ENCODE measurements around the gene RGS12. TPM values are rescaled to one million over a fixed set of nuclear protein-coding genes. Genes with fewer than 3 reads are reported as not detected.

RGS12 gene
- total RNA-seq, 1 donor from 2014 or later, result 3.1 TPM

DNA sequence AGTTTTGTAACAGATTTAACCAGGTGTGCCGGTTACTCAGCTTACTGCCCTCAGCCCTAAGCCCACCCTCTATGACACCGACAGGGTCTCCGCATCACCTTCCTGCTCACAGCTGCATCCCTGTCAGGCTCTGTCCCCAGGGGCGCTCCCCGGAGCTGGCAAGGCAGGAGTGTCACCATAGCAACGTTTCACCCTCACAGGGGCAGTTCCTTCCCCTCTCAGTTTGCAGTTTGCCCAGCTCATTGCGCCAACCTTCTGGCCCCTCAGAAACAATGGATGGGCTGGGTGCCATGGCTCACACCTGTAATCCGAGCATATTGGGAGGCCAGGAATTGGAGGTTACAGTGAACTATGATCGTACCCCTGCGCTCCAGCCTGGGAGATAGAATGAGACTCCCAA is 42.6 kb downstream of the RGS12 start:
- intact Hi-C loops (cut with micrococcal nuclease), result no loop called here
- Mint-ChIP-seq H3K36me3 (ENCODE audit: low read depth) (no peaks in the 10 kb centered on the region), H3K27ac (no peak overlapping the region), H3K4me3 (no peak overlapping the region), H3K4me1 (ENCODE audit: low read depth) (no peaks in the 10 kb centered on the region), H3K27me3 (ENCODE audit: insufficient read depth) (peaks cover 2% of the 10 kb centered on the region), H3K9me3 (no peaks in the 10 kb centered on the region)
- DNase-seq (ENCODE audit: low spot score), result no peak

DNA sequence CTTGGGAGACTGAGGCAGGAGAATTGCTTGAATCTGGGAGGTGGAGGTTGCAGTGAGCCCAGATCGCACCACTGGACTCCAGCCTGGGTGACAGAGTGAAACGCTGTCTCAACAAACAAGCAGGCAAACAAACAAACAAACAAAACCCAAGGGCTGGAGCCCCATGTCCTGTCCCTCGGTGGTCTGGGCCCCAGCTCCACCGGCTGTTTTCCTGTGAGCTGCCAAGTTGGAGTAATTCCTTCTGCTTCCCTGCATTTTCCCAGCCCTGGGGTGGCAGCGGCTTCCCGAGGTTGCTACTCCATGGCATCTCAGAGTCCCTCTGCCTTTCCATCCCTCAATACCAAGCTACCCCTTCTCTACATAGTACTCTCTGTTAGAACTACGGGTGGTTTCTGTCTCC is 43.2 kb downstream of the RGS12 start:
- Mint-ChIP-seq H3K27ac (no peak overlapping the region), H3K36me3 (ENCODE audit: low read depth) (no peaks in the 10 kb centered on the region), H3K27me3 (ENCODE audit: insufficient read depth) (peaks cover 2% of the 10 kb centered on the region), H3K9me3 (no peaks in the 10 kb centered on the region), H3K4me3 (no peak overlapping the region), H3K4me1 (ENCODE audit: low read depth) (no peaks in the 10 kb centered on the region)
- DNase-seq (ENCODE audit: low spot score), result no peak
- intact Hi-C loops (cut with micrococcal nuclease), result no loop called here

DNA sequence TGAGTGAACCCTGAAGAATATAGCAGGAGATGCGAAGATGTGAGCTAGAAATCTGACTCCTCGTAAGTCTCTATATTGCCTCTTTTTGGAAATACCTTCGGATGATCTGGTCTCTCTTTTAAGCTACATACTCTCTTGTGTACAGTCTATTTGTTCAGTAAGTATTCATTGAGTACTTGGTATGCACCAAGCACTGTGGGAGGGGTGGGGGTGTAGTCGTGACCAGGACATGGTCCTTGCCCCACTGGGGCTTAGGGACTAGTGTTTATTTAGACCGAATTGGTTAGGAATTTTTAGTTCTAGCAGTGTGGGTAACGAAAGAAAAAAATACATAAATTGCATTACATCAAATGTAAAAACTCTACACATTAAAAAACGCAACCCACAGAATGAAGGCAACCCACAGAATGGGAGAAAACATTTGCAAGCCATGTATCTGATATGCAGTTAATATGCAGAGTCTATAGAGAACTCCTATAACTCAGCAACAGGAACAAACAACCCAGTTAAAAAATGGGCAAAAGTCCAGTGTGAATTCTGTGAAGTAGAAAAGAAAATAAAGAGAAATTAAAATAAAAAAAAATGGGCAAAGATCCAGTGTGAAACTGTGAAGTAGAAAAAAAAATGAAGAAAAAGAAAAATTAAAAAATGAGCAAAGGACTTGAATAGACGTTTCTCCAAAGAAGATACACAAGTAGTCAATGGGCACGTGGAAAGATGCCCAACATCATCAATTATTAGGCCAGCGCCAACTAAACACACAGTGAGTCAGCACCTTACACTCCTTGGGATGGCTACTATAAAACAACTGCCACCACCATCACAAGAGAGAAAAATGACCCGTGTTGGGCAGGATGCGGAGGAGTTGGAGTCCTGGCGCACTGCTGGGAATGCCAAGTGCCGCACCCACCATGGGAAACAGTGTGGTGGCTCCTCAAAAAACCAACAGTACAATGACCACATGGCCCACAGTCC is 43.8 kb downstream of the RGS12 start:
- no peaks in the 10 kb centered on the region for H3K9me3 Mint-ChIP-seq
- H3K4me1 Mint-ChIP-seq (ENCODE audit: low read depth), result no peaks in the 10 kb centered on the region
- intact Hi-C loops (cut with micrococcal nuclease), result no loop called here
- no peak overlapping the region for H3K4me3 Mint-ChIP-seq
- H3K27me3 Mint-ChIP-seq (ENCODE audit: insufficient read depth), result peaks cover 2% of the 10 kb centered on the region
- no peak overlapping the region for H3K27ac Mint-ChIP-seq
- DNase-seq (ENCODE audit: low spot score), result no peak
- H3K36me3 Mint-ChIP-seq (ENCODE audit: low read depth), result no peaks in the 10 kb centered on the region

DNA sequence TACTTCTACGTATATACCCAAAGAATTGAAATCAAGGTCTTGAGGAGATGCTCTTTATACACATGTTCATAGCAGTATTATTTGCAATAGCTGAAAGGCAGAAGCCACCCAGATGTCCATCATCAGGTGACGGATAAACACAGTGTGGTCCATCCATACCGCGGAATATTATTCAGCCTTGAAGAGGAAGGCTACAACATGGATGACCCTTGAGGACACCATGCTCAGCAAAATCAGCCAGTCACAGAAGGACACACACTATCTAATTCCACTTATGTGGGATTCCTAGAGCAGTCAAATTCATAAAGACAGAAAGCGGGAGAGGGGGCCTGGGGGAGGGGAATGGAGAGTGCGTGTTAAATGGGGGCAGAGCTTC is 44.5 kb downstream of the RGS12 start:
- Mint-ChIP-seq H3K9me3 (no peaks in the 10 kb centered on the region), H3K4me3 (no peak overlapping the region), H3K36me3 (ENCODE audit: low read depth) (no peaks in the 10 kb centered on the region), H3K4me1 (ENCODE audit: low read depth) (no peaks in the 10 kb centered on the region), H3K27me3 (ENCODE audit: insufficient read depth) (peaks cover 2% of the 10 kb centered on the region), H3K27ac (no peak overlapping the region)
- no peak for DNase-seq (ENCODE audit: low spot score)
- intact Hi-C loops (cut with micrococcal nuclease), result no loop called here

DNA sequence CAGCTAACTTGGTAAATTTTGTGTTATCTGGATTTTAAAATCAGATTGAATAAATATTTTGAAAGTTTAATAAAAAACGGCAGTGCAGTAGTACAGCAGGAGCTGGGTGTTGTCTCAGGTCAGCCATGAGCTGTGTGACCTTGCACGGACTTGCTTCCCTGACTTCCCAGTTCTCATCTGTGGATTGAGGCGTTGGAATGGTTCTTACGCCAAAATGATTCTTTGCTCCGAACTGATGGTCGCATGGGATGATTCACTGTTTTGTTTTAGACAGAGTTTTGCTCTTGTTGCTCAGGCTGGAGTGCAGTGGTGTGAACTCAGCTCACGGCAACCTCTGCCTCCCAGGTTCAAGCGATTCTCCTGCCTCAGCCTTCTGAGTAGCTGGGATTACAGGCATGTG is 45.0 kb downstream of the RGS12 start:
- intact Hi-C loops (cut with micrococcal nuclease), result no loop called here
- no peak for DNase-seq (ENCODE audit: low spot score)

DNA sequence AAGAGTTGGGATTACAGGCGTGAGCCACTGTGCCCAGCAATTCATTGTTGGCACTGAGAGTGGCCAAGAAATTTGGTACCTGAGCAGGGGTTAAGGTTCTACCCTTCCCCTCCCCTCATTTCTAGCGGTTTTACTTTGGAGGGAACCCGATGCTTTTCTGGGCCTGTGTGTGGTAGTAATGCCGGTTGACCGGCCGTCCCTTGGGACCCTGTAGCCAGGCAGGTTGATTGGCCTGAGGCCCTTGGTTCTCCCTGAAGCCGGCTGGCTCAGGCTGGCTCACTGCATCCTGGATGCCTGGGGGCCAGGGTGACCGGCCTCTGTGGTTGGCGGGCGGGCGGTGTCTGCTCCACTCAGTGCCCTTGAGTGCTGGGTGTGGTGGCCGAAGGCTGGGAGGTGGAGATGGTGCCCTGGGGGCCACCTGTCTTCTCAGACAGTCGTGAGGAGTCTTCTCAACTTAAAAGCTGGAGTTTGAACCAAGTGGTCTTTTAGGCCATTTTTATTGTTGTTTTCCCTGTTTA is 45.6 kb downstream of the RGS12 start:
- no peaks in the 10 kb centered on the region for H3K9me3 Mint-ChIP-seq
- H3K27me3 Mint-ChIP-seq (ENCODE audit: insufficient read depth), result peaks cover 2% of the 10 kb centered on the region
- intact Hi-C loops (cut with micrococcal nuclease), result no loop called here
- H3K27ac Mint-ChIP-seq, result no peak overlapping the region
- no peaks in the 10 kb centered on the region for H3K4me1 Mint-ChIP-seq (ENCODE audit: low read depth)
- no peaks in the 10 kb centered on the region for H3K36me3 Mint-ChIP-seq (ENCODE audit: low read depth)
- DNase-seq (ENCODE audit: low spot score), result no peak
- H3K4me3 Mint-ChIP-seq, result no peak overlapping the region

More for the DNA sequence above, 45.0 kb downstream of the RGS12 start:
- Mint-ChIP-seq H3K27me3 (ENCODE audit: insufficient read depth) (peaks cover 2% of the 10 kb centered on the region), H3K27ac (no peak overlapping the region), H3K4me1 (ENCODE audit: low read depth) (no peaks in the 10 kb centered on the region), H3K9me3 (no peaks in the 10 kb centered on the region), H3K36me3 (ENCODE audit: low read depth) (no peaks in the 10 kb centered on the region), H3K4me3 (no peak overlapping the region)

DNA sequence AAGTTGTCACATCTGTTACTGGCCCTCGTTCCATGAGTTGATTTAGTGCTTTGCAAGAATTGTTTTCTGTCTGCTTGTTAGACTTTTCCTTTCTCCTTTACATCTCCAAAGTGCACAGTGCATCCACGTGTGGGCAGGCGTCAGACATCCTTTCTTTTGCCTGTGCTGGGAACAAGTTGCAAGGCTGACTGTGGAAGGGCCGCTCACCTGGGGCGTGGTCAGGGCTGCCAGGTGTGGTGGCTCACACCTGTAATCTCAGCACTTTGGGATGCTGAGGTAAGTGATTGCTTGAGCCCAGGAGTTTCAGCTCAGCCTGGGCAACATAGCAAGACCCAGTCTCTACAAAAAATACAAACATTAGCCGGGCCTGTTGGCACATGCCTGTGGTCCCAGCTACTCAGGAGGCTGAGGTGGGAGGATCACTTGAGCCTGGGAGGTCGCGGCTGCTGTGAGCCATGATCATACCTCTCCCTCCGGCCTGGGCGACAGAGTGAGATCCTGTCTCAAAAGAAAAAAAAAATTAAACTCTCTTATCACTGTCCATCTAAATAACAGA is 46.2 kb downstream of the RGS12 start:
- Mint-ChIP-seq H3K27me3 (ENCODE audit: insufficient read depth) (peaks cover 2% of the 10 kb centered on the region), H3K4me3 (no peak overlapping the region), H3K27ac (no peak overlapping the region), H3K4me1 (ENCODE audit: low read depth) (no peaks in the 10 kb centered on the region), H3K9me3 (no peaks in the 10 kb centered on the region), H3K36me3 (ENCODE audit: low read depth) (no peaks in the 10 kb centered on the region)
- DNase-seq (ENCODE audit: low spot score), result no peak
- intact Hi-C loops (cut with micrococcal nuclease), result no loop called here

DNA sequence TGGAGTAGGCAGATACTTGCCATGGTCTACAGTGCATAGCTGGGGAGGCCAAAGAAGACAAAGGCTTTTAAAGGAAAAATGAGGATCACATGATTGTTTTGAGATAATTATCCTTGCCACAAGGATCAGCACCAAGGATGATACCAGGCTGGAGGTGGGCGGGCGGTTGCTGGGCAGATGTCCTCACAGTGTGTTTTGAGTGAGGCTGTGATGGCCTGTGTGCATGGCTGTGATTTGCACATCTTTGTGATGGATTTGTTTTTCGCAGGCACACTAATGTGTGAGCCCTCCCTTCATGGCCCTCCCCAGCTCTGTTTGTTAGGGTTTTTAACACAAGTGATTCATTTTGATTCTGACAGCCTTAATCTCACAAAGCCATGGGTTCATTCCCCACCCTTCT is 46.8 kb downstream of the RGS12 start:
- Mint-ChIP-seq H3K4me3 (no peak overlapping the region), H3K4me1 (ENCODE audit: low read depth) (no peaks in the 10 kb centered on the region), H3K27ac (no peak overlapping the region), H3K27me3 (ENCODE audit: insufficient read depth) (peaks cover 2% of the 10 kb centered on the region), H3K9me3 (no peaks in the 10 kb centered on the region), H3K36me3 (ENCODE audit: low read depth) (no peaks in the 10 kb centered on the region)
- no peak for DNase-seq (ENCODE audit: low spot score)
- intact Hi-C loops (cut with micrococcal nuclease), result no loop called here

DNA sequence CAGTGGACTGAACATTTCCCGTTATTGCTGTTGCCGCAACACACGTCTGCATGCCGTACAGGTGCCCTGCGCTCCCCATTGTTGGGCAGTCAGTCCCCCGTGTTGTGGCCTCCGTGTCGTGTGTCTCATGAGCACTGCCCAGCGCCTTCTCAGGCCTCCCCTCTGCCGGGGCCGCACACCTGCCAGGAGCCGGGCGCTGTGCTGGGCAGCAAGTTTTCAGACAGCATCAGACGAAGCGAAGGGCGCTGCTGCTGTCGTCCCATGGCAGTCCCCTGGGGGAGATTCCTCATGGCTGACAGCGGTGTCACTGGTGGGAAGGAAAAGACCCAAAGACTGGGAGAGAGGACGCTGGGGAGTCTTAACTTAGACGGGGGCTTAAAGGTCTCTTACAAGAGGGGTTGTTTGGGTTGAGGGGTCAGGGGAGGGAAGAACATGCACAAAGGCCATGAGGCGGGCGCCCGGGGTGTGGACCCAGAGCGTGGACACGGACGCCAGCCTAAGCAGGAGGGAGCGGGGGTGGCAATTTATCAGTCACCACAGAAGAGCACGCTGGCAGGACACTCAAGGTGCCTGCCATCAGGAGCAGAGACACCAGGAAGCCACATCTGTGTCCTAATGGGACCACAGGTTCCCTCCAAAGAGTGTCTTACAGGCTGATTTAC is 47.3 kb downstream of the RGS12 start:
- H3K27me3 Mint-ChIP-seq (ENCODE audit: insufficient read depth), result peaks cover 4% of the 10 kb centered on the region
- no peak overlapping the region for H3K27ac Mint-ChIP-seq
- no peak for DNase-seq (ENCODE audit: low spot score)
- no peaks in the 10 kb centered on the region for H3K36me3 Mint-ChIP-seq (ENCODE audit: low read depth)
- no peaks in the 10 kb centered on the region for H3K4me1 Mint-ChIP-seq (ENCODE audit: low read depth)
- intact Hi-C loops (cut with micrococcal nuclease), result no loop called here
- H3K4me3 Mint-ChIP-seq, result no peak overlapping the region
- H3K9me3 Mint-ChIP-seq, result no peaks in the 10 kb centered on the region

DNA sequence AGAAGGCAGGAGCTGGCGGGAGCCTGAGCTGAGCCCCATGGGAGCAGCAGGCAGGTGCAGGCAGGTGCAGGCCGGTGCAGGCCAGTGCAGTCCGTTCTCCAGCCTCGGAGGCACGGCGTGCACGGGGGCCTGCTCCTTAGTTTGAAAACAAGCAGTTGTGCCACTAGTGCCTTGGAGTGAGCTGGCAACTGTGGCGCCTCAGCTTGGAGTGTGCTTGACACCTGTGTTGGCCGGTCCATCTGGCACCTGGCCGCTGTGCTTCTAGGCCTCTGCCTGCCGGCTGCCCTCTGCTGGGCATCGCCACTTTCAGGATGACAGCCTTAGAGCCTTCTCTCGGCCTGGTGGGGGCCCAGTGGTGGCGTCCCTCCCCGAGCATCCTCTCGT is 47.9 kb downstream of the RGS12 start:
- no peak overlapping the region for H3K4me3 Mint-ChIP-seq
- H3K27me3 Mint-ChIP-seq (ENCODE audit: insufficient read depth), result peaks cover 5% of the 10 kb centered on the region
- H3K4me1 Mint-ChIP-seq (ENCODE audit: low read depth), result no peaks in the 10 kb centered on the region
- no peak overlapping the region for H3K27ac Mint-ChIP-seq
- no peaks in the 10 kb centered on the region for H3K9me3 Mint-ChIP-seq
- DNase-seq (ENCODE audit: low spot score), result no peak
- no peaks in the 10 kb centered on the region for H3K36me3 Mint-ChIP-seq (ENCODE audit: low read depth)
- intact Hi-C loops (cut with micrococcal nuclease), result no loop called here

DNA sequence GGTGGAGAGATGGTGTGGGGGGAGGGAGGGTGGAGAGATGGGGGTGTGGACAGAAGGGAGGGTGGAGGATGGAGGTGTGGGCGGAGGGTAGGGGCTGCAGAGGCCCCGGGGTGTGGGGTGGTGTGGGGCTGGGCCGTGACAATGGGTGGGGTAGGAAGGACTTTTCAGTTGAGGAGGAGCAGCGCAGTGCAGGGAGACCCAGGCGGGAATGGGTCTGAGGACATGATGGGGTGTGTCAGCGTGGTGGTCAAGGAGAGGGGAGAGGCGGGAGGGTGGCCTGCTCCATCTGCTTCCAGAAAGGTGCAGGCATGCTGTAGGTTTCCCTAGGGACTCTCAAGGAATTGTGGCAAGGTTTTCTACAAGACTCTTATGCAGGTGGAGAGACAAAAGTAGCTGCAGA is 48.9 kb downstream of the RGS12 start:
- H3K27ac Mint-ChIP-seq, result no peak overlapping the region
- DNase-seq (ENCODE audit: low spot score), result no peak

DNA sequence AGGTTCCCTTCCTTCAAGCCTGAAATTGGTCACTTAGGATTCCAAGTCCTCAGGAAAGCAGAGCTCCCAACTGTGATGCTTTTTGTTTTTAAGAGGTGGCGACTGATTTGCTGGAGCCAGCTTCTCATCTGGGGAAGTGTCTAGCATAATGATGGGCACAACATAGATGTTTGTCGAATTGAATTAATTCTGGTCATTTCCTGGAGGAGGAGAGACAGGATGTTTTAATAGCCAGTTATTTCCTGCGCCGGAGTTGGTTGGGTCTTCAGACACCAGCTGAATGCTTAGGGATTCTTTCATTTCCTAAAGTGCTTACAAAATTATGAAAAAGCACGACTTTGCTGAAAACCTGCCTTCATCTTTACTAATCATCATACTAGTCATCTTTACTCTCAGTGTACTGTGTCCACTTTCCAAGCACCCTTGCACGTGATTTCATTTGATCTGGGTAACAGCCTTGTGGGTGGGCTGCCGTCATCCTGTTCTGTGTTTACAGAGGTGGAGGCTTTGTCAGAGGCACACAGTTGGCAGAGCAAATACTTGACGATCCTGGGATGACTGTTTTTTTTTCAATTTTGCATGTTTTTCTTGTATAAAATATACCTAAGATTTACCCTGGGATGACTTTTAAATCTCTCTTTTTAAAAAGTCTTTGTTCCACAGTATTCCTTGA is 49.5 kb downstream of the RGS12 start:
- Mint-ChIP-seq H3K27me3 (ENCODE audit: insufficient read depth) (peaks cover 5% of the 10 kb centered on the region), H3K4me1 (ENCODE audit: low read depth) (peaks cover 4% of the 10 kb centered on the region), H3K9me3 (no peaks in the 10 kb centered on the region), H3K4me3 (no peak overlapping the region), H3K27ac (no peak overlapping the region), H3K36me3 (ENCODE audit: low read depth) (no peaks in the 10 kb centered on the region)
- DNase-seq (ENCODE audit: low spot score), result no peak
- intact Hi-C loops (cut with micrococcal nuclease), result no loop called here

More for the DNA sequence above, 48.9 kb downstream of the RGS12 start:
- Mint-ChIP-seq H3K4me3 (no peak overlapping the region), H3K36me3 (ENCODE audit: low read depth) (no peaks in the 10 kb centered on the region), H3K9me3 (no peaks in the 10 kb centered on the region), H3K4me1 (ENCODE audit: low read depth) (peaks cover 4% of the 10 kb centered on the region), H3K27me3 (ENCODE audit: insufficient read depth) (peaks cover 5% of the 10 kb centered on the region)
- intact Hi-C loops (cut with micrococcal nuclease), result no loop called here

All from activated T-helper 1 cell treated with anti-CD3 and anti-CD28 coated beads, Interleukin-12 subunit alpha, Interleukin-12 subunit beta, Interleukin-2, Interleukin-4 antibody, amounts not matched to agents 30 ng/mL and 10 ng/mL and 1 ng/mL, durations not matched to agents 14 hours and 24 hours and 36 hours (primary cell).